Effector memory CD4-positive, alpha-beta T cell (primary cell): ENCODE results near the gene ZNF232.
"Not testable (repeated sequence)": the region's sequence is repeated elsewhere in the genome, so short reads cannot be mapped to it uniquely, and the experiment has no call there.

Source experiments
- DNase-seq, 3 donors: peaks; one replicate each; pipeline ENCODE4 v3.0.0-alpha.2; 2020
- H3K27ac ChIP-seq: 2 replicates; pipeline ENCODE4 v1.7.0; 2013; ENCODE audit warnings: mild to moderate bottlenecking, low read length, moderate library complexity; ENCODE audit not compliant: insufficient read depth, poor library complexity, severe bottlenecking
- H3K27me3 ChIP-seq: replicated peaks from 2 replicates; pipeline ENCODE4 v1.7.0; 2013; ENCODE audit warnings: mild to moderate bottlenecking, low read length; ENCODE audit not compliant: insufficient read depth, control insufficient read depth, poor library complexity, severe bottlenecking
- H3K36me3 ChIP-seq: 2 replicates; pipeline ENCODE4 v1.7.0; 2013; ENCODE audit warnings: mild to moderate bottlenecking, low read length, moderate library complexity; ENCODE audit not compliant: control insufficient read depth, insufficient read depth
- H3K4me1 ChIP-seq: 2 replicates; pipeline ENCODE4 v1.7.0; 2013; ENCODE audit warnings: low read length, mild to moderate bottlenecking; ENCODE audit not compliant: control insufficient read depth, insufficient read depth, poor library complexity, severe bottlenecking
- H3K4me3 ChIP-seq: 2 replicates; pipeline ENCODE4 v1.7.0; 2013; ENCODE audit warnings: low read length, low read depth, mild to moderate bottlenecking; ENCODE audit not compliant: insufficient read depth, poor library complexity, severe bottlenecking
- H3K9me3 ChIP-seq: 2 replicates; pipeline ENCODE4 v1.7.0; 2013; ENCODE audit warnings: mild to moderate bottlenecking, low read length, moderate library complexity; ENCODE audit not compliant: control insufficient read depth

ZNF232 gene

DNA sequence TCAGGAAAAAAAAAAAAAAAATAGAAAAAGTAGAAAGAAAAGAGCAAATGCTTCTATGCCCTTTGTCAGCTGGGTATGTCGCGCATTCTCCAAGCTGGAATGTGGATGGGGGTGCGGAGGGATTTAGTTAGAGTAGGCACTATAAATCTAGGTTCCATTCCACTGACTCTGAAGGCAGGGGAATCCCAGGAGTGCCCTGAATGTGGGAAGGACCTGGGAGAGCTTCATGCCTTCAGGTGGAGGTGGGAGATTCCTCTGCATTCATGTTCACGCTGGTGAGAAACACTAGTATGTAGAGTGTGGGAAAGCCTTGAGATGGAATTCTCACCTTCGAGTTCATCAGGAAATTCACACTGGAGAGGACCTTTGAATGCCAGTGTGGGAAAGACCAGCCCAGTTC is 12.4 kb downstream of the ZNF232 start:
- Histone ChIP-seq H3K27me3 (peaks cover 5% of the 10 kb centered on the region), H3K4me3 (no peak overlapping the region), H3K9me3 (peaks cover 31% of the 10 kb centered on the region), H3K4me1 (no peaks in the 10 kb centered on the region), H3K36me3 (no peaks in the 10 kb centered on the region), H3K27ac (no peak overlapping the region)
- DNase-seq: no peak

GRCh38 chr17:5097101-5097834 is 14.4 kb downstream of the ZNF232 start:
- Histone ChIP-seq H3K27ac (no peak overlapping the region), H3K27me3 (peaks cover 5% of the 10 kb centered on the region), H3K36me3 (peaks cover 5% of the 10 kb centered on the region), H3K4me1 (no peaks in the 10 kb centered on the region), H3K4me3 (peak overlapping the region; percentile 40), H3K9me3 (peaks cover 51% of the 10 kb centered on the region)
- no peak for DNase-seq

DNA sequence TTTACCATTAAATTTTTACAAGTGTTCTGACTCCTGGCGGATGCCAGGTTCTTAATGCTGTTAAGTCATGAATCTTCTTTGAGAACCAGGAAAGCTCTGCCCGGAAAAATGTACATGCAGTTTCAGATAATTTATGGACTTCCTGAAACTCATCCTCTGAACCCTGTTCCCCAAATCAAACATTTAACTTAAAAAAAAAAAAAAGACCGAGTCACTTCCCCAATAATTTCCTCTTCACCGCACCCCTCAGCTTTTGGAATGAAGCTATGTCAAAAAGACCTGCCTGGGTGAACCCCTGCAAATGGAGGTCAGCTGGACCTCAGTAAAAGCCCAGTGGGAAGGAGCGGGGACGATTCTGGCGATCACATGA is 15.0 kb downstream of the ZNF232 start:
- Histone ChIP-seq H3K27ac (no peak overlapping the region), H3K4me1 (no peaks in the 10 kb centered on the region), H3K27me3 (peaks cover 5% of the 10 kb centered on the region), H3K4me3 (peak overlapping the region; percentile 40), H3K36me3 (peaks cover 11% of the 10 kb centered on the region), H3K9me3 (peaks cover 56% of the 10 kb centered on the region)
- no peak for DNase-seq

- Histone ChIP-seq H3K4me3 (no peak overlapping the region), H3K27me3 (no peaks in the 10 kb centered on the region), H3K36me3 (peaks cover 50% of the 10 kb centered on the region), H3K27ac (no peak overlapping the region), H3K9me3 (peaks cover 77% of the 10 kb centered on the region), H3K4me1 (no peaks in the 10 kb centered on the region)
- no peak for DNase-seq
These were observed 19.3 kb downstream of the ZNF232 start for GRCh38 chr17:5092218-5093010.

DNA sequence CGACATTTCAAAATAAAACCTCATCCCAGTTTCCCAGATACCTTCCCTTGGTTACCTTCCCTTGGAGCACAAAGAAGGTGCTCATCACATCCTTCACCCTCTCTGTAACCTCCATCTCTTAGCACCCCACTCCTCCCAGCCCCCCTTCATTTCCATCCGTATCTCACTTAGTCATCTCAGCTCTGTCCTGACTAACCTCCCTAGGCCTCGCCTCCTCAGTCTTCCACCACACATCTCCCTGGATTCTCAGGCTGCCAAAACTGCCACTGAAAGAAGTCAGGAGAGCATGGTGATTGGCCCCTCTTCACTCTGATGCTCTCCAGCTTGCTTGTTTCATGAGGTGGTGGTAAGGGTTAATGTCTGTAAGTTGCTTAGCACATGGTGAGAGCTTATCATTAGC is 31.1 kb downstream of the ZNF232 start:
- H3K4me1 ChIP-seq: peaks cover 10% of the 10 kb centered on the region
- H3K4me3 ChIP-seq: no peak overlapping the region
- H3K36me3 ChIP-seq: no peaks in the 10 kb centered on the region
- no peaks in the 10 kb centered on the region for H3K27me3 ChIP-seq
- no peak overlapping the region for H3K27ac ChIP-seq
- peaks cover 1% of the 10 kb centered on the region for H3K9me3 ChIP-seq
- no peak for DNase-seq

DNA sequence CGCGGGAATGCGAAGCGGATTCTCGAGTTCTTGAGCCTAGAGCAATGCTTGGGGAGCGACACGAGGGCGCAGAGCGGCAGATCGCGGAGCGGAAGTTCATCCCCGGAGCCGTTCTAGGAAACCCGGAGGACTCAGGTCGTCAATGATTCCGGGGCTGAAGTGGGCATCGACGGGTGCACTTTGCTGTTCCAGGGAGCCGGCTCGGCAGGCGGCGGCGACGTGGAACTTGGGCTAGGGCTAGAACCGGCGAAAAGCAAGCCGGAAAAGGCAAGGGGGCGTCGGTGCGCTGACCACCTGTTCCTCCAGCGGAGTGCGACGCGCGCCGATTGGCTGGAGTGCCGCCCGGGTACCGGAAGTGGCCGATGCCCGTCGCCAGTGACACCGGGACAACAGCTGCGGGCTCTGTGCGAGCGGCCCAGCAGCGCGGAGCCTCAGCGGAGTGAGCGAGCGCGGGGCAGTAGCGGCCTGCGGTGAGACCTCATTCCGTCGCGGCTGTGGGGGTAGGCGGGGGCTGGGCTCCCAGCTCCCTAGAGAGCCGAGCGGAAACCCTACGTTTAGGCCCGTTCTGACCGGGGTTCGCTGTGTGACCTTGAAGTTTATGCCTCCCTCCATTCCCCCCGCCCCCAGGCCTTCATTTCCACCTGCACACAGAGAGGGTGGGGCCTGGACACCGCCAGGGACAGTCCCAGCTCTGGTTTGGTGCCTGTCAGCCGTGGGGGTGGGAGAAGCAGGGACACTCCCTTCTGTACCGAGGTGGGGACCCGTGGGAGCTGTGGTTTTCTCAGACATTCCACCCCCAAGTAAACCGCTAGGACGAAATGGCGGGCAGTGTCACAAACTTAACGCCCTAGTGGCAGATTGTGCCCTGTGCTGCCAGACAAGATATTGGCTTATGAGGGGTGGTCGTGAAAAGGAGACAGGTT is 33.3 kb downstream of the ZNF232 start, which contains the start of gene ZFP3:
Gene ZFP3 (plus strand): TSS at position 362 of the 923 bp plus-strand sequence. CDS start 13,038 bp downstream, outside the sequence.
- Histone ChIP-seq H3K4me1 (peaks cover 10% of the 10 kb centered on the region), H3K9me3 (no peaks in the 10 kb centered on the region), H3K4me3 (peak within 1 kb of the TSS; percentile 65), H3K36me3 (no peaks in the 10 kb centered on the region), H3K27me3 (no peaks in the 10 kb centered on the region), H3K27ac (peak within 1 kb of the TSS; percentile 59)
- DNase-seq: peak; percentile 45 to 55 (median 53)

GRCh38 chr17:5077781-5078105 is 33.9 kb downstream of the ZNF232 start:
- H3K4me3 ChIP-seq: peak overlapping the region; percentile 65
- no peaks in the 10 kb centered on the region for H3K9me3 ChIP-seq
- peaks cover 10% of the 10 kb centered on the region for H3K4me1 ChIP-seq
- H3K27me3 ChIP-seq: no peaks in the 10 kb centered on the region
- DNase-seq: no peak
- peak overlapping the region; percentile 59 for H3K27ac ChIP-seq
- no peaks in the 10 kb centered on the region for H3K36me3 ChIP-seq

- H3K27ac ChIP-seq, H3K4me3 ChIP-seq, H3K36me3 ChIP-seq, DNase-seq, H3K9me3 ChIP-seq, H3K27me3 ChIP-seq: not testable (repeated sequence)
- peaks cover 10% of the 10 kb centered on the region for H3K4me1 ChIP-seq
These were observed 34.4 kb downstream of the ZNF232 start for GRCh38 chr17:5077275-5077674.

- not testable (repeated sequence) for H3K27me3 ChIP-seq, DNase-seq, H3K36me3 ChIP-seq
These were observed 36.2 kb downstream of the ZNF232 start for GRCh38 chr17:5075472-5075871.

More at GRCh38 chr17:5075472-5075871, 36.2 kb downstream of the ZNF232 start:
- H3K27ac ChIP-seq, H3K4me3 ChIP-seq, H3K9me3 ChIP-seq: not testable (repeated sequence)
- H3K4me1 ChIP-seq: peaks cover 10% of the 10 kb centered on the region
